Central memory CD8-positive, alpha-beta T cell (primary cell): ENCODE results near the gene IMPACT.

Experiments
- ATAC-seq: fragments of 150-1000 bp; cut with Tn5 transposase; replicated peaks from 2 replicates; pipeline ENCODE4 v1.10.0; 2022; ENCODE audit warnings: mild to moderate bottlenecking, moderate FRiP score, moderate number of reproducible peaks; ENCODE audit not compliant: poor library complexity, severe bottlenecking; ENCODE audit errors: extremely low read depth
- DNase-seq, 2 donors: peaks; one replicate each; pipeline ENCODE4 v3.0.0; 2021; ENCODE audit warnings: low spot score in 2 of 2
- H3K27ac Mint-ChIP-seq: one replicate; pipeline ENCODE4 v1.8.0; 2022; ENCODE audit warnings: low read depth, mild to moderate bottlenecking, moderate library complexity, mixed read lengths
- H3K27me3 Mint-ChIP-seq: one replicate; pipeline ENCODE4 v1.8.0; 2022; ENCODE audit warnings: mixed read lengths
- H3K36me3 Mint-ChIP-seq: one replicate; pipeline ENCODE4 v1.8.0; 2022; ENCODE audit warnings: mild to moderate bottlenecking, moderate library complexity, mixed read lengths; ENCODE audit not compliant: insufficient read depth
- H3K4me1 Mint-ChIP-seq: one replicate; pipeline ENCODE4 v1.8.0; 2022; ENCODE audit warnings: mixed read lengths
- H3K4me3 Mint-ChIP-seq: one replicate; pipeline ENCODE4 v1.8.0; 2022; ENCODE audit warnings: mild to moderate bottlenecking, moderate library complexity, mixed read lengths
- H3K9me3 Mint-ChIP-seq: one replicate; pipeline ENCODE4 v1.8.0; 2022; ENCODE audit warnings: mixed read lengths

IMPACT gene

GRCh38 chr18:24491927-24492834, 65.7 kb downstream of the IMPACT start:
- H3K27me3 Mint-ChIP-seq = no peaks in the 10 kb centered on the region
- DNase-seq (peak in 1 of 2 donors; percentile 39), ATAC-seq (peak; percentile 88)
- H3K9me3 Mint-ChIP-seq = no peaks in the 10 kb centered on the region
- peaks cover 6% of the 10 kb centered on the region for H3K36me3 Mint-ChIP-seq
- H3K27ac Mint-ChIP-seq = peak overlapping the region; percentile 77
- peaks cover 63% of the 10 kb centered on the region for H3K4me1 Mint-ChIP-seq
- H3K4me3 Mint-ChIP-seq = peak overlapping the region; percentile 59

GRCh38 chr18:24494586-24494985, 68.1 kb downstream of the IMPACT start:
- Mint-ChIP-seq H3K9me3 (no peaks in the 10 kb centered on the region), H3K4me1 (peaks cover 46% of the 10 kb centered on the region), H3K27ac (no peak overlapping the region), H3K36me3 (peaks cover 3% of the 10 kb centered on the region), H3K4me3 (no peak overlapping the region), H3K27me3 (no peaks in the 10 kb centered on the region)
- DNase-seq (no peak), ATAC-seq (no peak)

- Mint-ChIP-seq H3K4me3 (no peak overlapping the region), H3K27me3 (no peaks in the 10 kb centered on the region), H3K36me3 (peaks cover 3% of the 10 kb centered on the region), H3K27ac (no peak overlapping the region), H3K9me3 (no peaks in the 10 kb centered on the region), H3K4me1 (peaks cover 30% of the 10 kb centered on the region)
- DNase-seq = no peak
- no peak for ATAC-seq
Measured at GRCh38 chr18:24497031-24497754, 70.7 kb downstream of the IMPACT start.

GRCh38 chr18:24499814-24500213, 73.3 kb downstream of the IMPACT start:
- H3K9me3 Mint-ChIP-seq = no peaks in the 10 kb centered on the region
- H3K4me3 Mint-ChIP-seq = no peak overlapping the region
- DNase-seq (no peak), ATAC-seq (no peak)
- H3K27me3 Mint-ChIP-seq = no peaks in the 10 kb centered on the region
- H3K36me3 Mint-ChIP-seq = peaks cover 3% of the 10 kb centered on the region
- H3K4me1 Mint-ChIP-seq = peaks cover 6% of the 10 kb centered on the region
- no peak overlapping the region for H3K27ac Mint-ChIP-seq

GRCh38 chr18:24500217-24500616, 73.7 kb downstream of the IMPACT start:
- Mint-ChIP-seq H3K27me3 (no peaks in the 10 kb centered on the region), H3K27ac (no peak overlapping the region), H3K9me3 (no peaks in the 10 kb centered on the region), H3K4me1 (peaks cover 2% of the 10 kb centered on the region), H3K36me3 (peaks cover 3% of the 10 kb centered on the region), H3K4me3 (no peak overlapping the region)
- DNase-seq = no peak
- ATAC-seq = no peak

GRCh38 chr18:24500766-24501165, 74.3 kb downstream of the IMPACT start:
- Mint-ChIP-seq H3K27ac (no peak overlapping the region), H3K36me3 (peaks cover 3% of the 10 kb centered on the region), H3K9me3 (no peaks in the 10 kb centered on the region), H3K4me3 (no peak overlapping the region), H3K4me1 (no peaks in the 10 kb centered on the region), H3K27me3 (no peaks in the 10 kb centered on the region)
- DNase-seq (no peak), ATAC-seq (no peak)

- no peaks in the 10 kb centered on the region for H3K4me1 Mint-ChIP-seq
- no peaks in the 10 kb centered on the region for H3K27me3 Mint-ChIP-seq
- no peak overlapping the region for H3K4me3 Mint-ChIP-seq
- H3K27ac Mint-ChIP-seq = no peak overlapping the region
- peaks cover 3% of the 10 kb centered on the region for H3K36me3 Mint-ChIP-seq
- DNase-seq (no peak), ATAC-seq (no peak)
- no peaks in the 10 kb centered on the region for H3K9me3 Mint-ChIP-seq
Measured at GRCh38 chr18:24502667-24503523, 76.4 kb downstream of the IMPACT start.
